H1 (cell line): ENCODE measurements around the gene ATAD3B. TPM values are rescaled to one million over a fixed set of nuclear protein-coding genes. Genes with fewer than 3 reads are reported as not detected.

Experiments
- CTCF ChIA-PET: fragments of 300-600 bp; sonication (Branson Sonifier 250); formaldehyde crosslinking; loops from one replicate; lab custom pipeline; 2021; ENCODE audit not compliant: partially characterized antibody; lab: Charles Lee
- POLR2A ChIA-PET: fragments of 300-600 bp; sonication (Branson Sonifier 250); formaldehyde crosslinking; loops from one replicate; lab custom pipeline; 2021; ENCODE audit warnings: inconsistent platforms; ENCODE audit not compliant: partially characterized antibody; lab: Charles Lee
- DNase-seq, 2 experiments: peaks; one replicate each; pipeline versions ENCODE4 v3.0.0 to v3.0.0-alpha.2; 2010 to 2022; ENCODE audit warnings: low spot score in 2 of 2, low read depth in 1 of 2, mixed read lengths in 1 of 2
- FAIRE-seq: peaks from 2 replicates; lab custom pipeline; 2011; peaks lifted over from hg19 to GRCh38; lab: Jason Lieb, UNC
- H2AFZ ChIP-seq: 2 replicates; pipeline ENCODE4 v1.8.1; 2012; ENCODE audit warnings: low read length, inconsistent platforms
- H2AK5ac ChIP-seq: 2 replicates; pipeline ENCODE4 v1.6.1; 2013; ENCODE audit warnings: low read depth, low read length
- H2BK120ac ChIP-seq: replicated peaks from 2 replicates; pipeline ENCODE3; 2013; ENCODE audit warnings: low read depth, low read length, inconsistent platforms
- H2BK12ac ChIP-seq: 2 replicates; pipeline ENCODE4 v1.6.1; 2013; ENCODE audit warnings: low read depth, low read length
- H2BK15ac ChIP-seq: 2 replicates; pipeline ENCODE4 v1.6.1; 2013; ENCODE audit warnings: low read length
- H2BK20ac ChIP-seq: 2 replicates; pipeline ENCODE4 v1.6.1; 2013; ENCODE audit warnings: low read length
- H2BK5ac ChIP-seq: 2 replicates; pipeline ENCODE4 v1.6.1; 2013; ENCODE audit warnings: low read depth, low read length
- H3K14ac ChIP-seq: 2 replicates; pipeline ENCODE4 v1.6.1; 2013; ENCODE audit warnings: inconsistent platforms; ENCODE audit not compliant: insufficient read length
- H3K18ac ChIP-seq: 2 replicates; pipeline ENCODE4 v1.6.1; 2013; ENCODE audit warnings: low read length; ENCODE audit errors: extremely low read depth
- H3K23ac ChIP-seq: 2 replicates; pipeline ENCODE4 v1.6.1; 2013; ENCODE audit warnings: inconsistent platforms; ENCODE audit not compliant: insufficient read length
- H3K23me2 ChIP-seq: 2 replicates; pipeline ENCODE4 v1.6.1; 2013; ENCODE audit warnings: low read depth, low read length
- H3K27ac ChIP-seq: 2 replicates; pipeline ENCODE4 v1.6.1; 2011; ENCODE audit warnings: low read depth, low read length, inconsistent platforms
- H3K27me3 ChIP-seq, 4 experiments: replicated peaks in 1 of 4; 1 replicate in 1 of 4; 2 replicates in 3 of 4; pipeline versions ENCODE4 v1.6.1 to v1.8.1; 2011 to 2013; ENCODE audit warnings: low read length in 3 of 4, mild to moderate bottlenecking in 3 of 4, inconsistent platforms in 2 of 4, mixed read lengths in 2 of 4, moderate library complexity in 1 of 4; ENCODE audit not compliant: control insufficient read depth in 3 of 4, insufficient read depth in 3 of 4; ENCODE audit errors: extremely low read depth in 1 of 4
- H3K36me3 ChIP-seq, 4 experiments: 2 replicates each; pipeline versions ENCODE4 v1.6.1 to v1.8.1; 2011 to 2013; ENCODE audit warnings: mild to moderate bottlenecking in 4 of 4, low read length in 3 of 4, moderate library complexity in 2 of 4, control low read depth in 1 of 4, inconsistent platforms in 1 of 4; ENCODE audit not compliant: insufficient read depth in 4 of 4, control insufficient read depth in 2 of 4
- H3K4ac ChIP-seq: replicated peaks from 2 replicates; pipeline ENCODE3; 2013; ENCODE audit warnings: low read length, low read depth, mixed read lengths, inconsistent platforms; ENCODE audit not compliant: insufficient read length
- H3K4me1 ChIP-seq, 4 experiments: replicated peaks in 1 of 4; 1 replicate in 1 of 4; 2 replicates in 3 of 4; pipeline versions ENCODE4 v1.6.1 to v1.8.1; 2011 to 2013; ENCODE audit warnings: low read length in 3 of 4, inconsistent platforms in 2 of 4, mixed read lengths in 1 of 4; ENCODE audit not compliant: insufficient read depth in 4 of 4, control insufficient read depth in 3 of 4
- H3K4me2 ChIP-seq, 2 experiments: 2 replicates each; pipeline versions ENCODE4 v1.6.1 to v1.8.1; 2011 to 2013; ENCODE audit warnings: low read depth in 2 of 2, low read length in 2 of 2, control low read depth in 1 of 2, inconsistent platforms in 1 of 2, mild to moderate bottlenecking in 1 of 2; ENCODE audit not compliant: insufficient read depth in 1 of 2
- H3K4me3 ChIP-seq, 4 experiments: fragments of 200-600, 300-600 bp in 1 of 4; sonication (generic), shearing (Covaris generic), sonication (Bioruptor Twin) in 1 of 4; 2 replicates each; pipeline versions ENCODE4 v1.5.1 to v1.8.1; 2011 to 2016; ENCODE audit warnings: low read length in 4 of 4, low read depth in 3 of 4, control low read depth in 2 of 4, inconsistent platforms in 2 of 4, mild to moderate bottlenecking in 2 of 4, mixed read lengths in 1 of 4, moderate library complexity in 1 of 4; ENCODE audit not compliant: insufficient read depth in 2 of 4; ENCODE audit errors: extremely low read depth in 1 of 4
- H3K56ac ChIP-seq: replicated peaks from 2 replicates; pipeline ENCODE3; 2013; ENCODE audit warnings: low read depth, mild to moderate bottlenecking, mixed read lengths, low read length, inconsistent platforms; ENCODE audit not compliant: insufficient read length
- H3K79me1 ChIP-seq: 2 replicates; pipeline ENCODE4 v1.6.1; 2013; ENCODE audit warnings: low read depth, low read length, control low read depth
- H3K79me2 ChIP-seq, 2 experiments: 2 replicates each; pipeline versions ENCODE4 v1.6.1 to v1.8.1; 2012 to 2013; ENCODE audit warnings: low read length in 2 of 2, mild to moderate bottlenecking in 2 of 2, inconsistent platforms in 1 of 2; ENCODE audit not compliant: insufficient read depth in 2 of 2, control insufficient read depth in 1 of 2
- H3K9ac ChIP-seq, 4 experiments: replicated peaks in 1 of 4; 1 replicate in 1 of 4; 2 replicates in 3 of 4; pipeline versions ENCODE4 v1.6.1 to v1.8.1; 2011 to 2013; ENCODE audit warnings: low read depth in 3 of 4, low read length in 3 of 4, control low read depth in 2 of 4, mild to moderate bottlenecking in 2 of 4, moderate library complexity in 2 of 4, inconsistent platforms in 1 of 4; ENCODE audit errors: extremely low read depth in 1 of 4
- H3K9me3 ChIP-seq, 2 experiments: 2 replicates each; pipeline versions ENCODE4 v1.6.1 to v1.8.1; 2012 to 2013; ENCODE audit warnings: mild to moderate bottlenecking in 2 of 2, moderate library complexity in 2 of 2, control low read depth in 1 of 2, inconsistent platforms in 1 of 2, low read depth in 1 of 2, low read length in 1 of 2, mixed read lengths in 1 of 2; ENCODE audit not compliant: insufficient read depth in 2 of 2
- H4K20me1 ChIP-seq, 2 experiments: replicated peaks in 1 of 2; 2 replicates each; pipeline versions ENCODE3 to v1.8.1; 2011 to 2013; ENCODE audit warnings: inconsistent platforms in 2 of 2, low read length in 2 of 2, mild to moderate bottlenecking in 1 of 2; ENCODE audit not compliant: insufficient read depth in 2 of 2, control insufficient read depth in 1 of 2
- H4K5ac ChIP-seq: 2 replicates; pipeline ENCODE4 v1.6.1; 2013; ENCODE audit warnings: low read length, low read depth, mixed read lengths, inconsistent platforms; ENCODE audit not compliant: insufficient read length
- H4K8ac ChIP-seq: 2 replicates; pipeline ENCODE4 v1.8.0; 2013; ENCODE audit warnings: mild to moderate bottlenecking, moderate library complexity, low read length, inconsistent platforms; ENCODE audit not compliant: insufficient read depth; ENCODE audit errors: extremely low read depth
- H4K91ac ChIP-seq: replicated peaks from 2 replicates; pipeline ENCODE3; 2013; ENCODE audit warnings: low read length, mixed read lengths, inconsistent platforms; ENCODE audit not compliant: insufficient read length
- ASH2L ChIP-seq: fragments of 200-600, 300-600 bp; sonication (generic); IDR thresholded peaks from one replicate; pipeline ENCODE4 v1.7.1; 2017; ENCODE audit warnings: low read length
- GTF2F1 ChIP-seq: IDR thresholded peaks from 2 replicates; pipeline ENCODE4 v1.6.1; 2012; ENCODE audit warnings: low read depth, low read length, improper control_type of control experiment, borderline replicate concordance
- HDAC6 ChIP-seq: IDR thresholded peaks from one replicate; pipeline ENCODE4 v1.7.1; 2012; ENCODE audit warnings: low read depth, mild to moderate bottlenecking, inconsistent platforms, low read length, moderate library complexity
- POLR2A ChIP-seq, 2 experiments: IDR thresholded peaks; 1 replicate in 1 of 2; 2 replicates in 1 of 2; pipeline ENCODE4 v1.6.1; 2011; ENCODE audit warnings: low read depth in 2 of 2, low read length in 2 of 2, mild to moderate bottlenecking in 2 of 2; ENCODE audit errors: control extremely low read depth in 1 of 2
- RXRA ChIP-seq: IDR thresholded peaks from 2 replicates; pipeline ENCODE4 v1.6.1; 2011; ENCODE audit warnings: low read depth, mild to moderate bottlenecking, low read length, moderate library complexity; ENCODE audit not compliant: insufficient read depth
- WGBS, 2 experiments: shearing (Covaris generic) in 1 of 2; methylation state at CpG; one replicate each; pipeline versions ENCODE4 v1.1.6 to v1.1.7; 2013 to 2015; ENCODE audit warnings: low lambda C conversion rate in 2 of 2, mixed read lengths in 2 of 2, inconsistent platforms in 1 of 2, low coverage in 1 of 2, missing lambda C conversion rate in 1 of 2; ENCODE audit not compliant: insufficient replicate concordance in 2 of 2, insufficient coverage in 1 of 2, insufficient read length in 1 of 2; ENCODE audit errors: extremely low coverage in 1 of 2, missing lambda C conversion rate in 1 of 2; 5-methylcytosine and 5-hydroxymethylcytosine counted together
- long read RNA-seq, 2 experiments: library from RNA in 1 of 2; library from capped mRNA in 1 of 2; stranded (forward); transcript quantifications; one replicate each; pipeline ENCODE4 v2.0.0, GENCODE V29; 2021; ENCODE audit warnings: inconsistent platforms in 1 of 2
- polyA minus RNA-seq, 3 experiments: library from RNA; depleted of rRNA, polyadenylated mRNA; stranded (reverse); fragments of >200 nt; gene quantifications; 1 replicate in 2 of 3; 2 replicates in 1 of 3; pipeline ENCODE4 v1.2.3, GENCODE V29; 2011
- polyA plus RNA-seq, 7 experiments: library from polyadenylated mRNA; depleted of rRNA in 3 of 7; stranded (reverse) in 5 of 7; unstranded in 2 of 7; fragments of >200 nt in 5 of 7; fragments of 200-250 nt in 2 of 7; gene quantifications; 1 replicate in 5 of 7; 2 replicates in 1 of 7; 4 replicates in 1 of 7; pipeline versions ENCODE4 v1.2.1 to v1.2.3, GENCODE V29; 2011 to 2013; ENCODE audit warnings: missing spikeins in 2 of 7, mixed read lengths in 2 of 7
- total RNA-seq: library from RNA; stranded (reverse); fragmentation: NEBNext Ultra II Directional; extraction: Animal tissue kit (Norgen Biotek cat#: 25700); gene quantifications from 2 replicates; pipeline ENCODE4 v1.2.1, GENCODE V29; 2021
- TF ChIP-seq, protein P1 (sequence below): IDR thresholded peaks from 2 replicates; pipeline ENCODE4 v1.6.1; 2012; ENCODE audit warnings: inconsistent platforms

Gene ATAD3B, protein sequence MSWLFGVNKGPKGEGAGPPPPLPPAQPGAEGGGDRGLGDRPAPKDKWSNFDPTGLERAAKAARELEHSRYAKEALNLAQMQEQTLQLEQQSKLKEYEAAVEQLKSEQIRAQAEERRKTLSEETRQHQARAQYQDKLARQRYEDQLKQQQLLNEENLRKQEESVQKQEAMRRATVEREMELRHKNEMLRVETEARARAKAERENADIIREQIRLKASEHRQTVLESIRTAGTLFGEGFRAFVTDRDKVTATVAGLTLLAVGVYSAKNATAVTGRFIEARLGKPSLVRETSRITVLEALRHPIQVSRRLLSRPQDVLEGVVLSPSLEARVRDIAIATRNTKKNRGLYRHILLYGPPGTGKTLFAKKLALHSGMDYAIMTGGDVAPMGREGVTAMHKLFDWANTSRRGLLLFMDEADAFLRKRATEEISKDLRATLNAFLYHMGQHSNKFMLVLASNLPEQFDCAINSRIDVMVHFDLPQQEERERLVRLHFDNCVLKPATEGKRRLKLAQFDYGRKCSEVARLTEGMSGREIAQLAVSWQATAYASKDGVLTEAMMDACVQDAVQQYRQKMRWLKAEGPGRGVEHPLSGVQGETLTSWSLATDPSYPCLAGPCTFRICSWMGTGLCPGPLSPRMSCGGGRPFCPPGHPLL
- total RNA-seq (63.0 and 64.4 TPM in 2 replicates), polyA plus RNA-seq (2011; rRNA removed) (31.3 and 43.9 TPM in 2 replicates), polyA minus RNA-seq (2011; rRNA and poly(A)+ RNA removed) (16.1 and 16.2 TPM in 2 replicates)
- polyA plus RNA-seq (2011; cell fraction: cytosol; rRNA removed) = 51.7 TPM
- 162 TPM for polyA plus RNA-seq (2011; cell fraction: nucleus; rRNA removed)
- polyA plus RNA-seq (2012, experiment 1 of 2) = 41.1 to 54.3 TPM (median 49.2 TPM) in 4 replicates
- 28.2 TPM for polyA plus RNA-seq (2012, experiment 2 of 2)
- polyA plus RNA-seq (2013, experiment 1 of 2) = 24.1 TPM
- 24.9 TPM for polyA plus RNA-seq (2013, experiment 2 of 2)
- polyA minus RNA-seq (2011; cell fraction: cytosol; rRNA and poly(A)+ RNA removed) = 31.8 TPM
- polyA minus RNA-seq (2011; cell fraction: nucleus; rRNA and poly(A)+ RNA removed) = 26.6 TPM
- long read RNA-seq, experiment 1, partial matches to known transcripts = 30 of 35 reads
- long read RNA-seq, experiment 1, other reads (novel, unspliced or antisense) = 5 of 35 reads
- long read RNA-seq, experiment 2, full-length matches to known transcripts = 1 of 3 reads
- long read RNA-seq, experiment 2, partial matches to known transcripts = 2 of 3 reads
- long read RNA-seq, experiment 2, other reads (novel, unspliced or antisense) = 0 of 3 reads

DNA sequence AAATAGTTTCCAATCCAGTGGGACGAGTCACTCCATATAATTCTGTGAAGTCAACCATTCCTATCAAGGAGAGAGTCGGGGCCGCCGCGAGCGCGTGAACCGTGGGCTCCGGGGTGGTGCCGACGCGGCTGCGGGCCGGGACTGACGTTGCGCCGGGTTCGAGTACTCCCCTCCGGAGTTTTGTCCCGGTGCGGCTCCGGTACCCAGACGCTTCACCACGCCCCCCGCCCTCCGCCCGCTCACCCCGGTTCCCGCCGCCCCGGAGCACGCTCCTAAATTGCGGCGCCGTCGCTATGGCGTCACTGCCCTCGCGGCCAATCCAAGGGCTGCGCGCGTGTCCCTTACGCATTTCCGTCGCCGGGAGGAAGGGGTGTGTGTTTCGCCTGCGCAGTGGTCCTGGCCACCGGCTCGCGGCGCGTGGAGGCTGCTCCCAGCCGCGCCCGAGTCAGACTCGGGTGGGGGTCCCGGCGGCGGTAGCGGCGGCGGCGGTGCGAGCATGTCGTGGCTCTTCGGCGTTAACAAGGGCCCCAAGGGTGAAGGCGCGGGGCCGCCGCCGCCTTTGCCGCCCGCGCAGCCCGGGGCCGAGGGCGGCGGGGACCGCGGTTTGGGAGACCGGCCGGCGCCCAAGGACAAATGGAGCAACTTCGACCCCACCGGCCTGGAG, at the start of gene ATAD3B:
TSS of gene ATAD3B (plus strand) at position 377 of the 664 bp plus-strand sequence. CDS start at position 497, 120 bp downstream.
- no peak for FAIRE-seq
- ChIA-PET POLR2A (no interaction called here), CTCF (interaction anchor here (1.5 kb wide), 1 partner anchor 31 kb away, joined by 3 read pairs; no protein-coding TSS in a partner anchor)
- peak within 1 kb of the TSS; percentile 79 to 93 (median 88) for H3K4me3 ChIP-seq
- 0 out of 2 replicates have a peak, but pooled peaks cover 3% of the 10 kb centered on the region for H3K79me1 ChIP-seq
- no peaks in the 10 kb centered on the region for H3K9me3 ChIP-seq
- H3K4me2 ChIP-seq = peak within 1 kb of the TSS; percentile 85 to 88
- no peak within 1 kb of the TSS for H2BK12ac ChIP-seq
- peak; percentile 36 to 96 for DNase-seq
- no peak within 1 kb of the TSS for H3K56ac ChIP-seq
- no peak within 1 kb of the TSS for H4K91ac ChIP-seq
- no peak within 1 kb of the TSS for H2BK15ac ChIP-seq
- H3K14ac ChIP-seq = no peak within 1 kb of the TSS
- no peaks in the 10 kb centered on the region for H3K36me3 ChIP-seq
- no peak within 1 kb of the TSS; the same call in 1 of the 2 replicates for H3K27ac ChIP-seq
- H3K18ac ChIP-seq = no peak within 1 kb of the TSS; the same call in 1 of the 2 replicates
- H3K9ac ChIP-seq = peak within 1 kb of the TSS; percentile 64 to 82 (median 72)
- peak within 1 kb of the TSS; percentile 79; the same call in 1 of the 2 replicates for H4K8ac ChIP-seq
- no peak within 1 kb of the TSS for H2AFZ ChIP-seq
- H2BK20ac ChIP-seq = no peak within 1 kb of the TSS
- peak within 1 kb of the TSS; percentile 4 for H4K5ac ChIP-seq
- H3K4ac ChIP-seq = no peak within 1 kb of the TSS
- H3K23ac ChIP-seq = no peak within 1 kb of the TSS
- H3K23me2 ChIP-seq = peaks cover 3% of the 10 kb centered on the region; the same call in 1 of the 2 replicates
- peaks cover 0 to 8% (median under 1%) of the 10 kb centered on the region in 4 experiments; a peak in 2 of 7 replicates for H3K4me1 ChIP-seq
- no peak within 1 kb of the TSS for H2AK5ac ChIP-seq
- 2% methylated on average over 25 of the region's 87 CpGs; no CpG with 5 or more reads in 1 of the 2 experiments for WGBS, 2 experiments
- H4K20me1 ChIP-seq = peaks cover 0 to 5% of the 10 kb centered on the region in 2 experiments
- H2BK120ac ChIP-seq = no peak within 1 kb of the TSS
- H2BK5ac ChIP-seq = 0 out of 2 replicates have a peak within 1 kb of the TSS, but pooled peaks have one; percentile 66
- H3K79me2 ChIP-seq = peaks cover 10 to 23% of the 10 kb centered on the region in 2 experiments
- H3K27me3 ChIP-seq = no peaks in the 10 kb centered on the region
- peak; percentile 49 for TF ChIP-seq ASH2L
- TF ChIP-seq, protein P1, sequence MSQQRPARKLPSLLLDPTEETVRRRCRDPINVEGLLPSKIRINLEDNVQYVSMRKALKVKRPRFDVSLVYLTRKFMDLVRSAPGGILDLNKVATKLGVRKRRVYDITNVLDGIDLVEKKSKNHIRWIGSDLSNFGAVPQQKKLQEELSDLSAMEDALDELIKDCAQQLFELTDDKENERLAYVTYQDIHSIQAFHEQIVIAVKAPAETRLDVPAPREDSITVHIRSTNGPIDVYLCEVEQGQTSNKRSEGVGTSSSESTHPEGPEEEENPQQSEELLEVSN = peak; percentile 80
- no peak for TF ChIP-seq GTF2F1
- TF ChIP-seq HDAC6 = no peak
- TF ChIP-seq POLR2A (IDR thresholded peaks at IDR 0.05; ENCODE audit: control extremely low read depth in 1 of 2, low read depth in 2 of 2, low read length in 2 of 2) = peak in 1 of 2 experiments; percentile 52; a peak in 2 of 3 replicates
- no peak for TF ChIP-seq RXRA
